ENCODE results near the gene ADCK1.

Gene ADCK1

DNA sequence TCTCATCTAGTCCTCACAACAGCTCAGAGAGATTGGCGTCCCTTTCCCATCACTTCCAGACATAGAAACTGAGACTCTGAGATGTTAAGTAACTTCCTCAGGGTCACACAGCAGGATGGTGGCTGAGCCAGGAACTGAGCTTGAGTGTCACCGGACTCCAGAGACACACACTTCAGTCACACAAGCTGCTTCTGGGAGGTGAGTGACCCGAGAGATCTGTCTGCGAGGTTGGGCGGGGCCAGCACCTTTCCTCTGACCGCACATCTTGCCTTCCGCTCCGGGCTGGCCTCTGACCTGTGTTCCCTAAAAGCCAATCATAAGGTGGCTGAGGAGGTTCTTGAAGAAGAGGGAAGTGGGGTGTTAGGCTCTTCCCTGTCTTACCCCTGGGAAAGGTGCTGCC, 72.2 kb downstream of the ADCK1 start:
- H3K4me1 Mint-ChIP-seq = peaks cover 20% of the 10 kb centered on the region
- H3K9me3 Mint-ChIP-seq = peaks cover 4% of the 10 kb centered on the region
- no peak overlapping the region for H3K27ac Mint-ChIP-seq
- TF ChIP-seq, protein P1, sequence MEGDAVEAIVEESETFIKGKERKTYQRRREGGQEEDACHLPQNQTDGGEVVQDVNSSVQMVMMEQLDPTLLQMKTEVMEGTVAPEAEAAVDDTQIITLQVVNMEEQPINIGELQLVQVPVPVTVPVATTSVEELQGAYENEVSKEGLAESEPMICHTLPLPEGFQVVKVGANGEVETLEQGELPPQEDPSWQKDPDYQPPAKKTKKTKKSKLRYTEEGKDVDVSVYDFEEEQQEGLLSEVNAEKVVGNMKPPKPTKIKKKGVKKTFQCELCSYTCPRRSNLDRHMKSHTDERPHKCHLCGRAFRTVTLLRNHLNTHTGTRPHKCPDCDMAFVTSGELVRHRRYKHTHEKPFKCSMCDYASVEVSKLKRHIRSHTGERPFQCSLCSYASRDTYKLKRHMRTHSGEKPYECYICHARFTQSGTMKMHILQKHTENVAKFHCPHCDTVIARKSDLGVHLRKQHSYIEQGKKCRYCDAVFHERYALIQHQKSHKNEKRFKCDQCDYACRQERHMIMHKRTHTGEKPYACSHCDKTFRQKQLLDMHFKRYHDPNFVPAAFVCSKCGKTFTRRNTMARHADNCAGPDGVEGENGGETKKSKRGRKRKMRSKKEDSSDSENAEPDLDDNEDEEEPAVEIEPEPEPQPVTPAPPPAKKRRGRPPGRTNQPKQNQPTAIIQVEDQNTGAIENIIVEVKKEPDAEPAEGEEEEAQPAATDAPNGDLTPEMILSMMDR (IDR thresholded peaks at IDR 0.05) = no peak
- H3K36me3 Mint-ChIP-seq (ENCODE audit: low read depth) = peaks cover 5% of the 10 kb centered on the region
- peaks cover 3% of the 10 kb centered on the region for H3K27me3 Mint-ChIP-seq (ENCODE audit: low read depth, poor library complexity)
- DNase-seq = no peak
- H3K4me3 Mint-ChIP-seq = no peak overlapping the region

DNA sequence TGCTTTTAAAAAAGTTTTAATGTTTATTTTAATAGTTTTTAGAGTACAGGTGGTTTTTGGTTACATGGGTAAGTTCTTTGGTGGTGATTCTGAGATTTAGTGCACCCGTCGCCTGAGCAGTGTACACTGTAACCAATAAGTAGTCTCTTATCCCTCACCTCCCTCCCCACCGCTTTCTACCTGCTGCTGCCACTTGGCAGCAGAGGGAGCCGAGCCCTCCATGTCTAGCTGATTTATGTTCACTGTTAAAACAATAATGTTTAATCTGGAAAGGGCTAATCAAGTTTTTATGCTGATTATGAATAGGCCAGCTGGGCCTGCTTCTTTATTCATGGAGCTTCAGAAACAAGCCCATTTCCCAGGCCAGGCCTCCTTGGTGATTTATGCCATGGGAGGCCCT, 73.1 kb downstream of the ADCK1 start:
- peaks cover 3% of the 10 kb centered on the region for H3K27me3 Mint-ChIP-seq (ENCODE audit: low read depth, poor library complexity)
- DNase-seq = no peak
- H3K9me3 Mint-ChIP-seq = peaks cover 4% of the 10 kb centered on the region
- H3K36me3 Mint-ChIP-seq (ENCODE audit: low read depth) = peaks cover 5% of the 10 kb centered on the region
- TF ChIP-seq, protein P1 (IDR thresholded peaks at IDR 0.05) = no peak
- H3K4me3 Mint-ChIP-seq = no peak overlapping the region
- no peak overlapping the region for H3K27ac Mint-ChIP-seq
- peaks cover 13% of the 10 kb centered on the region for H3K4me1 Mint-ChIP-seq

DNA sequence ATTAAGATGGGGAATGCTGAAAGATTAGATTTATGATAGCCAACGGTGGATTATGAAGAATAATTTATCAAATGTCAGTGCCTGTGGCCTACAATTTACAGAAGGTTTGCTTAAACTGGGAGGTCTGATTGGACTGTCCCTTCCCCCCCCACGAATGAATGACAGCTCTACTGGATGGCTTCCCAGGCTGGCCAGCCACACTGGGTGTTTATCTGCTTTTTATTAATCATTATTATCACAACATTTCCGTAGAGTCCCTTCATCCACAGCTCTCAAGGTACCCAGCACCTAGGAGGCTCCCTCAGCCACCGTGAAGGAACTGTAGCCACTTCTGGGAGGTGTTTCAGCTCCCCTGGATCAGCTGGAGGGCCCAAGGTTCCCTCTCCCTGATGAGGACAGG, 78.9 kb downstream of the ADCK1 start:
- H3K27me3 Mint-ChIP-seq (ENCODE audit: low read depth, poor library complexity) = peaks cover 7% of the 10 kb centered on the region
- no peak for DNase-seq
- H3K4me1 Mint-ChIP-seq = peaks cover 22% of the 10 kb centered on the region
- TF ChIP-seq, protein P1 (IDR thresholded peaks at IDR 0.05) = no peak
- no peak overlapping the region for H3K4me3 Mint-ChIP-seq
- no peak overlapping the region for H3K27ac Mint-ChIP-seq
- H3K9me3 Mint-ChIP-seq = peaks cover 4% of the 10 kb centered on the region
- H3K36me3 Mint-ChIP-seq (ENCODE audit: low read depth) = peaks cover 5% of the 10 kb centered on the region

DNA sequence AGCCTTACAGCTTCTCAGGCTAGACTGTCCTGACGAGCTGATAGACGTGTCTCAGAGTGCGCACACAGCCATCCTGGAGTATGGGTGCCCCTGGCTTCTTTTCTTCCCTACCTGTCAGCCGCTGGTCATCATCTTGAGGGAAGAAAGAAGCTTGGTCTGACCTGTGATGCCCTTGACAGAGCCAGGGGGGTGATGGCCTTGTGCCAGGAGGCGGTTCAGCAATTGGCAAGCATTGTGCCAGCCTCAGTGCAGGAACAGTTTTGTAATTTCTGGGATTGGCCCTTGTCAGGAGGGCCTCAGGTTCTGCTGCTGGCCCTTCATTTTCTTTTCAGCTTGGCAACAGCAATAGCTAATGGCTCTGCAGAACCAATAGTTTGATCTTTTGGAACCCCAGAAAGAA, 80.1 kb downstream of the ADCK1 start:
- Mint-ChIP-seq H3K27ac (no peak overlapping the region), H3K4me1 (peaks cover 28% of the 10 kb centered on the region), H3K36me3 (ENCODE audit: low read depth) (peaks cover 5% of the 10 kb centered on the region), H3K9me3 (peaks cover 4% of the 10 kb centered on the region), H3K4me3 (no peak overlapping the region), H3K27me3 (ENCODE audit: low read depth, poor library complexity) (peaks cover 7% of the 10 kb centered on the region)
- TF ChIP-seq, protein P1 (IDR thresholded peaks at IDR 0.05) = no peak
- no peak for DNase-seq

DNA sequence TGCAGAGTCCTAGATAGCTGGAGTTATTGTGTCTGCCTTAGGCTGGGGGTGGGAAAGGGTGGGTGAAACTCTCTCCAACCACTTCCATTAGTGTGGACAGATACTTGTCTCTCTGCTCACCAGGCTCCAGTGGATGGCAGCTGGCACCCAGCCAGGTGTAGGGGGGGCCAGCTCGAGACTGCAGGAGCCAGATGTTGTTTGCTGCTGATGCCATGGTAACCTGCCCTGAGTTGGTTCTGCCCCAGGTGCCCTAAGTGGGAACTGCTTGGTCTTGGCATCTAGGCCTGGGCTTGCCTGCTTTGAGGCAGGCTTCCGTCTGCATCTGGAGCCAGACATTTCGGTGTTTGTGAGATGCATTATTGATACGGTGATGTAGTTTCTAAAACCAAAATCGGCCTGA, 82.2 kb downstream of the ADCK1 start:
- TF ChIP-seq, protein P1 (IDR thresholded peaks at IDR 0.05) = no peak
- H3K4me3 Mint-ChIP-seq = no peak overlapping the region
- no peak overlapping the region for H3K27ac Mint-ChIP-seq
- no peaks in the 10 kb centered on the region for H3K36me3 Mint-ChIP-seq (ENCODE audit: low read depth)
- peaks cover 41% of the 10 kb centered on the region for H3K4me1 Mint-ChIP-seq
- peaks cover 4% of the 10 kb centered on the region for H3K27me3 Mint-ChIP-seq (ENCODE audit: low read depth, poor library complexity)
- no peak for DNase-seq
- H3K9me3 Mint-ChIP-seq = no peaks in the 10 kb centered on the region

DNA sequence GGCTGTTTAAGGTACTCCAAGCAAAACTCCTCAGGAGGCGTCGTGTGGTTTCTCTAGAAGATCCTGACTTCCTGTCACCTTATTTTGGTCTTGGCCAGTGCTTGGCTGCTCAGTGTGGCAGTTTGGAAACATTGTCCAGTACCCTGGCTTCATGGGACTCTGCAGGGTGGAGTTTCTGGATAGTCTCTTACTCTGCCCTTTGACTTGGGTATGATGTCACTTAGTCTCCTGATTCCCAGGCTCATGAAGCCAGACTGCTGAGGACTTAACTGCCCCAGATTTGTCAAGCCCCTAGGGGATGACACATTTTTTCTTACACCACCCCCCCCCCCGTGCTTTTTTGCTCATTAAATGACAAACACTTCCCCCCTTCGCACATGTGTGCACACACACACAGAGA, 82.7 kb downstream of the ADCK1 start:
- H3K27ac Mint-ChIP-seq = peak overlapping the region; percentile 76

More for the DNA sequence above, 82.7 kb downstream of the ADCK1 start:
- no peaks in the 10 kb centered on the region for H3K9me3 Mint-ChIP-seq
- H3K4me3 Mint-ChIP-seq = no peak overlapping the region
- TF ChIP-seq, protein P1 (IDR thresholded peaks at IDR 0.05) = no peak
- H3K36me3 Mint-ChIP-seq (ENCODE audit: low read depth) = peaks cover 3% of the 10 kb centered on the region
- H3K27me3 Mint-ChIP-seq (ENCODE audit: low read depth, poor library complexity) = peaks cover 4% of the 10 kb centered on the region
- no peak for DNase-seq
- peaks cover 41% of the 10 kb centered on the region for H3K4me1 Mint-ChIP-seq
